ENCODE results near the gene ANKRD13B.

ANKRD13B gene

DNA sequence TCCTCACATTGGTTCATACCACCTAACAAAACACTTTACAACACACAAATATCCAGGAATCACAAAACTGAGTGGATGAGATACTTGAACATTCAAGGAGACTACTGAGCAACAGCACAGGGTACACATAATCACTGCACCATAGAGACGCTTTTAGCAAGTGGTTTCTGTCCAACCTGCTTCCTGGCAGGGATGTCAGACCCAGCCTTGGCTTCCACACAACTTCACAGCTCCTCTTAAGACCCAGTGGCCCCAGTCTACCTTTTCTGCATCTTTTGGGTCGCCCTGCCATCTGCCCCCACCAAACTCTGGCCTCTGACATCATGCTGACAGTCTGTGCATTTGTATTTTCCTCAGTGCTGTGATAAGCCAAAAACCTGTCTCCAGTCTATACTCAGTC lies 35.7 kb downstream of the ANKRD13B start:
- H3K9me3 ChIP-seq (ENCODE audit: insufficient read depth, low read depth, low read length) = no peaks in the 10 kb centered on the region
- peaks cover 5% of the 10 kb centered on the region for H3K27me3 ChIP-seq (ENCODE audit: insufficient read depth, low read length)
- H3K36me3 ChIP-seq (ENCODE audit: insufficient read depth, low read depth, low read length) = peaks cover 13% of the 10 kb centered on the region
- peaks cover under 1% of the 10 kb centered on the region; the same call in 1 of the 2 replicates for H3K4me1 ChIP-seq (ENCODE audit: insufficient read depth, low read length)
- H3K4me3 ChIP-seq (ENCODE audit: low read length) = no peak overlapping the region
- H3K27ac ChIP-seq (ENCODE audit: low read length) = no peak overlapping the region
- no peak overlapping the region for H3K9ac ChIP-seq (ENCODE audit: low read depth, low read length)

- Histone ChIP-seq H3K4me3 (ENCODE audit: low read length) (no peak overlapping the region), H3K4me1 (ENCODE audit: insufficient read depth, low read length) (peaks cover 6% of the 10 kb centered on the region; the same call in 1 of the 2 replicates), H3K9me3 (ENCODE audit: insufficient read depth, low read depth, low read length) (no peaks in the 10 kb centered on the region), H3K27ac (ENCODE audit: low read length) (no peak overlapping the region), H3K9ac (ENCODE audit: low read depth, low read length) (no peak overlapping the region), H3K36me3 (ENCODE audit: insufficient read depth, low read depth, low read length) (peaks cover 13% of the 10 kb centered on the region), H3K27me3 (ENCODE audit: insufficient read depth, low read length) (no peaks in the 10 kb centered on the region)
Measured at GRCh38 chr17:29629839-29630238, 36.9 kb downstream of the ANKRD13B start.

GRCh38 chr17:29630630-29631193 lies 37.8 kb downstream of the ANKRD13B start:
- H3K27me3 ChIP-seq (ENCODE audit: insufficient read depth, low read length) = no peaks in the 10 kb centered on the region
- no peak overlapping the region for H3K4me3 ChIP-seq (ENCODE audit: low read length)
- H3K9ac ChIP-seq (ENCODE audit: low read depth, low read length) = no peak overlapping the region
- peaks cover 6% of the 10 kb centered on the region; the same call in 1 of the 2 replicates for H3K4me1 ChIP-seq (ENCODE audit: insufficient read depth, low read length)
- peaks cover 13% of the 10 kb centered on the region for H3K36me3 ChIP-seq (ENCODE audit: insufficient read depth, low read depth, low read length)
- H3K9me3 ChIP-seq (ENCODE audit: insufficient read depth, low read depth, low read length) = no peaks in the 10 kb centered on the region
- no peak overlapping the region for H3K27ac ChIP-seq (ENCODE audit: low read length)

DNA sequence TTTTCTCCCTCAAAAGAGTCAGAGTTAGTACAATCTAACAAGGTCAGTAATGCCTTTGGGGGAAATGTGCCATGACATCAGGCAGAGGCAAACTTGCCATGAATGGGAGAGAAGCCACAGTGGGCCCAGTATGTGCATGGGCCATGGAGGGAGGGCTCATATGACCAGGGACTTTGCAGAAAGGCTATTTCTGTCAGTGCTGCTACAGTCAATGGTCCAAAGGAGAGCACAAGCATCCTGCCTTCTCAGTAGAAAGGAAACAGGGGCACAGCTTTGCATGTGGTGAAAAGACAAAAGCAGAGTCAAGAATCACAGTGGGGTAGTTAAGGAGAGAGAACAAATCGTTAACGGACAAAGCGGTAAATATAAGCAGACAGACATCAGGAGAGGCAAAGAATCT lies 41.0 kb downstream of the ANKRD13B start:
- H3K4me1 ChIP-seq (ENCODE audit: insufficient read depth, low read length) = peaks cover 7% of the 10 kb centered on the region; the same call in 1 of the 2 replicates
- peaks cover 13% of the 10 kb centered on the region for H3K36me3 ChIP-seq (ENCODE audit: insufficient read depth, low read depth, low read length)
- no peak overlapping the region for H3K27ac ChIP-seq (ENCODE audit: low read length)
- H3K4me3 ChIP-seq (ENCODE audit: low read length) = no peak overlapping the region
- H3K27me3 ChIP-seq (ENCODE audit: insufficient read depth, low read length) = no peaks in the 10 kb centered on the region
- H3K9me3 ChIP-seq (ENCODE audit: insufficient read depth, low read depth, low read length) = no peaks in the 10 kb centered on the region
- no peak overlapping the region for H3K9ac ChIP-seq (ENCODE audit: low read depth, low read length)

DNA sequence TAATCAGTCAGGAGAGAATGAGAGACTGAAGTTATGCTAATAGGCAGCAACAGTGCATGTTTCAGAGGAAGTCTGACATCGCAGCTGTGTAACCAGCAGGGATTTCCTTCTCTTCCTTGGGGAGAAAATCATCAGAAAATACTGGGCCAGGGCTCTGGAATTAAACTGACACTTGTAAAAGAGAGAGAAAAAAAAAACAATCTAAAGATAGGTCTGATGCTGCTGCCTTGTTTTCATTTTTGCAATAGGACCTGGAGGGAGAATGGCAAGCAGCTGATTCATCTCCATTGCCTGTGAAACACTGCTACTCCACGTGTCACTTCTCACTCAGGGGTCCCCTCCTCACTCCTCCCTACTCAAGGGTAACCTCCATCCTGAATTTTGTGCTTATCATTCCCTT lies 47.5 kb downstream of the ANKRD13B start:
- no peaks in the 10 kb centered on the region for H3K36me3 ChIP-seq (ENCODE audit: insufficient read depth, low read depth, low read length)
- H3K9ac ChIP-seq (ENCODE audit: low read depth, low read length) = 0 out of 2 replicates have a peak overlapping the region, but pooled peaks have one; percentile 30
- H3K27ac ChIP-seq (ENCODE audit: low read length) = no peak overlapping the region

DNA sequence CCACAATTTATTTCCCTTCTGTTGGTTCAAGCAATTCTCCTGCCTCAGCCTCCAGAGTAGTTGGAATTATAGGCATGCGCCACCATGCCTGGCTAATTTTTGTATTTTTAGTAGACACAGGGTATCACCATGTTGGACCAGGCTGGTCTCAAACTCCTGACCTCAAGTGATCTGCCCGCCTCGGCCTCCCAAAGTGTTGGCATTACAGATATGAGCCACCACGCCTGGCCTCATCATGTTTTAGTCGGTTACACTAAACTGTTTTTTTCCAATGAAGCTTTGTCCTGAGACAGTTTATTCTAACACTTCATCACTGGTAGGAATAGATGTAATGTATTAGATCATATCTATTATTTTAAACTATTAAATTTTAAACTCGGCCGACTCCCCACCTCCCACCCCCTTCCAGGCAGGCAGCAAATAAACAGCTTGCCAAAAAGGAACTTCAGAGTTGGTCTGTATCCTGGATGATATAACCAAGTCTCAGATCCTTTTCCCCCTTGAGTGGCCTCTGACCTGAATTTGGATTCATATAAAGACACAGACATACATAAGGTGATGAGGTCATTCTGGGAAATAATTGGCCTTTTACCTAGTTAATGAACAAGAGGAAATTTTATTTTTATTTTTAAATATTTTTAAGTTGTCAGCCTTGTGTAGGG lies 48.2 kb downstream of the ANKRD13B start:
- Histone ChIP-seq H3K36me3 (ENCODE audit: insufficient read depth, low read depth, low read length) (no peaks in the 10 kb centered on the region), H3K9ac (ENCODE audit: low read depth, low read length) (no peak overlapping the region), H3K4me1 (ENCODE audit: insufficient read depth, low read length) (peaks cover 4% of the 10 kb centered on the region; the same call in 1 of the 2 replicates), H3K27ac (ENCODE audit: low read length) (no peak overlapping the region), H3K4me3 (ENCODE audit: low read length) (no peak overlapping the region), H3K9me3 (ENCODE audit: insufficient read depth, low read depth, low read length) (no peaks in the 10 kb centered on the region), H3K27me3 (ENCODE audit: insufficient read depth, low read length) (no peaks in the 10 kb centered on the region)

More for the DNA sequence above, 47.5 kb downstream of the ANKRD13B start:
- Histone ChIP-seq H3K4me1 (ENCODE audit: insufficient read depth, low read length) (peaks cover 4% of the 10 kb centered on the region; the same call in 1 of the 2 replicates), H3K9me3 (ENCODE audit: insufficient read depth, low read depth, low read length) (no peaks in the 10 kb centered on the region), H3K27me3 (ENCODE audit: insufficient read depth, low read length) (no peaks in the 10 kb centered on the region), H3K4me3 (ENCODE audit: low read length) (no peak overlapping the region)

DNA sequence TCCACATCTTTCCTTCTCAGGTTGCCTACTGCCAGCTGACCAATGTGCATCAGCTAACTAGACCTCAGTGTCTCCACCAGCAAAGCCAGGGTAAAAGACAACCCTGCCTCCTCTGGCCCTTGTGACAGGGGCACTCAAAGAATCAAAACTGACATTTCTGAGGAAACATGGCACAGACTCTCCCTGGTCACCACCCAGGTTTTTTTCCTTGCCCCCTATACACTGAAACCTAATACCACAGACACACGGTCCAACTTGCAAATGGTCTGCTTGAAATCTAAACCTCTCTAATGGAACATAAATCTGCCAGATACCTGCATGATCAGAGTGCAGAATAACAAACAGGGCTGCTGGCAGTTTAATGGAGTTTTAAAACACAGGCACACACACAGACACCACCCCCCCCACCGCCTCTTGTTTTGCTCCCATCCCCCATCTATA lies 49.3 kb downstream of the ANKRD13B start:
- Histone ChIP-seq H3K27ac (ENCODE audit: low read length) (no peak overlapping the region), H3K9ac (ENCODE audit: low read depth, low read length) (no peak overlapping the region), H3K4me3 (ENCODE audit: low read length) (no peak overlapping the region), H3K9me3 (ENCODE audit: insufficient read depth, low read depth, low read length) (no peaks in the 10 kb centered on the region), H3K36me3 (ENCODE audit: insufficient read depth, low read depth, low read length) (no peaks in the 10 kb centered on the region), H3K4me1 (ENCODE audit: insufficient read depth, low read length) (peaks cover 4% of the 10 kb centered on the region; the same call in 1 of the 2 replicates), H3K27me3 (ENCODE audit: insufficient read depth, low read length) (no peaks in the 10 kb centered on the region)

DNA sequence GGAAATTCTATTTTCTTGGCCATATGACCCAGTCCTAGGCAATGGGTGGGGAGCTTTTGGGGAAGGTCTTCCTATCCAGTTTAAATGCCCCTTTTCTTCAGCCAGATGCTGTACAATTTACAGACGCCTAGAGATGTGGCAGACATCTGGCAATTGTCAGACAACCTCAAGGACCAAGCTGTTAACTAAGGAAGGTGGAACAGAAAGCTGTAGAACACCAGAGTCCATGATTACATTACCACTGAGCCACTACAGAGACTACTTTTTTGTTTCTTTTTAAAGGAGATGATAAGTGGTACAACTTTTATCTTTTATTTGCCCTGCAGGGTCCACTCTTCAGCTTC lies 50.9 kb downstream of the ANKRD13B start:
- Histone ChIP-seq H3K4me1 (ENCODE audit: insufficient read depth, low read length) (peaks cover 4% of the 10 kb centered on the region; the same call in 1 of the 2 replicates), H3K36me3 (ENCODE audit: insufficient read depth, low read depth, low read length) (no peaks in the 10 kb centered on the region), H3K27ac (ENCODE audit: low read length) (no peak overlapping the region)

DNA sequence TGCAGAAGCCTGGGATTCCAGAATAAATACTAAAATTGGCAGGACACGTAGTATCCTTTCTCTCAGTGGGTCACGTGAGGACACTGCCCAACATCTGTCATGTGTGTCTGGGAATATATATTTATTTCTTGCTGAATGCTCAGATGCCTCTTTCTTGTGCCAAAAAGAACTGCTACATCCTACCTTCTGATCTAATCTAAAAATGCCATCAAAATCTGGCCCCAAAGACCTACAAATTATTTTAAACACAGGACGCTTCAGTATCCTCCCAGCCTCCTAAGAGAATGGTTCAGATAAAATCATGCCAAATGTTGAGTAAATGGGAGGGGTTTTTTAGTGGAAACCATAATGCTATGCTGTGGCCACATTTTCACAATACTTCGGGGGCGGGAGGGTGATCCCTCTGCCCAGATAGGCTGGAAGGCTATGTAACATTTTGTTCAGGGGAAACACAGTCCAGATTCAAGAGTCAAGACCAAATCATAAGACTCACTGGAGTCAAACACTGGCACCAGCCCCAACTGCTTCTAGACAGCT lies 52.7 kb downstream of the ANKRD13B start:
- H3K4me1 ChIP-seq (ENCODE audit: insufficient read depth, low read length) = no peaks in the 10 kb centered on the region
- no peak overlapping the region for H3K27ac ChIP-seq (ENCODE audit: low read length)
- H3K9ac ChIP-seq (ENCODE audit: low read depth, low read length) = no peak overlapping the region
- H3K9me3 ChIP-seq (ENCODE audit: insufficient read depth, low read depth, low read length) = no peaks in the 10 kb centered on the region
- no peaks in the 10 kb centered on the region for H3K36me3 ChIP-seq (ENCODE audit: insufficient read depth, low read depth, low read length)
- H3K4me3 ChIP-seq (ENCODE audit: low read length) = no peak overlapping the region
- H3K27me3 ChIP-seq (ENCODE audit: insufficient read depth, low read length) = no peaks in the 10 kb centered on the region

More for the DNA sequence above, 50.9 kb downstream of the ANKRD13B start:
- Histone ChIP-seq H3K4me3 (ENCODE audit: low read length) (no peak overlapping the region), H3K9ac (ENCODE audit: low read depth, low read length) (no peak overlapping the region), H3K27me3 (ENCODE audit: insufficient read depth, low read length) (no peaks in the 10 kb centered on the region), H3K9me3 (ENCODE audit: insufficient read depth, low read depth, low read length) (no peaks in the 10 kb centered on the region)

- H3K36me3 ChIP-seq (ENCODE audit: insufficient read depth, low read depth, low read length) = no peaks in the 10 kb centered on the region
- no peaks in the 10 kb centered on the region for H3K9me3 ChIP-seq (ENCODE audit: insufficient read depth, low read depth, low read length)
- no peaks in the 10 kb centered on the region for H3K4me1 ChIP-seq (ENCODE audit: insufficient read depth, low read length)
- no peak overlapping the region for H3K9ac ChIP-seq (ENCODE audit: low read depth, low read length)
- no peak overlapping the region for H3K27ac ChIP-seq (ENCODE audit: low read length)
- H3K4me3 ChIP-seq (ENCODE audit: low read length) = no peak overlapping the region
- H3K27me3 ChIP-seq (ENCODE audit: insufficient read depth, low read length) = no peaks in the 10 kb centered on the region
Measured at GRCh38 chr17:29648005-29648404, 55.1 kb downstream of the ANKRD13B start.

GRCh38 chr17:29649359-29649758 lies 56.4 kb downstream of the ANKRD13B start:
- H3K36me3 ChIP-seq (ENCODE audit: insufficient read depth, low read depth, low read length) = no peaks in the 10 kb centered on the region

DNA sequence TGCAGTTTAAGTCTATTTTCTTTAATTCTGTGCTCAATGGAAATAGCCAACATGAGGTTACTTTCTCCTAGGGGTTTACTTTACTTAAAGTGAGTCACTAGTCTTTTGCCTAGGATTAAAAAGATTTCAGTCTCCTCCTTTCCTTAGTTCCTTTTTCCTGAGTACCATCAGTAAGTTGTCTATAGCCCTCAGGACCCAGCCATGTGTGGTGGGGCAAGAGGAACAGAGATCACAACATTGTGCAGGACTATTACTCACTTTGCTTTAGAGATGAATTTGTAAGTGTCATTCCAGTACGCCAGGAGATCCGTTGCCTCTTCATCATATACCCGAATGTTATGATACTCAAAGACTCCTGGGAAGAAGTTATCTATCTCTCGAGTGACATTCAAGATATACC lies 57.5 kb downstream of the ANKRD13B start:
- no peaks in the 10 kb centered on the region for H3K36me3 ChIP-seq (ENCODE audit: insufficient read depth, low read depth, low read length)
- no peak overlapping the region for H3K27ac ChIP-seq (ENCODE audit: low read length)
- H3K9me3 ChIP-seq (ENCODE audit: insufficient read depth, low read depth, low read length) = no peaks in the 10 kb centered on the region
- H3K9ac ChIP-seq (ENCODE audit: low read depth, low read length) = no peak overlapping the region
- H3K4me3 ChIP-seq (ENCODE audit: low read length) = no peak overlapping the region
- no peaks in the 10 kb centered on the region for H3K27me3 ChIP-seq (ENCODE audit: insufficient read depth, low read length)
- no peaks in the 10 kb centered on the region for H3K4me1 ChIP-seq (ENCODE audit: insufficient read depth, low read length)

More at GRCh38 chr17:29649359-29649758, 56.4 kb downstream of the ANKRD13B start:
- no peak overlapping the region for H3K27ac ChIP-seq (ENCODE audit: low read length)
- H3K4me3 ChIP-seq (ENCODE audit: low read length) = no peak overlapping the region
- no peaks in the 10 kb centered on the region for H3K27me3 ChIP-seq (ENCODE audit: insufficient read depth, low read length)
- H3K4me1 ChIP-seq (ENCODE audit: insufficient read depth, low read length) = no peaks in the 10 kb centered on the region
- no peaks in the 10 kb centered on the region for H3K9me3 ChIP-seq (ENCODE audit: insufficient read depth, low read depth, low read length)
- no peak overlapping the region for H3K9ac ChIP-seq (ENCODE audit: low read depth, low read length)

Data from iPS-20b (cell line).